GM19467 (cell line): Measurements from ENCODE around the gene DOK6.

Source experiments
- ATAC-seq: cut with Tn5 transposase; IDR thresholded peaks from one replicate; pipeline ENCODE4 v1.9.1; 2021; ENCODE audit warnings: mild to moderate bottlenecking, moderate library complexity; ENCODE audit not compliant: unreplicated experiment

The DOK6 gene

DNA sequence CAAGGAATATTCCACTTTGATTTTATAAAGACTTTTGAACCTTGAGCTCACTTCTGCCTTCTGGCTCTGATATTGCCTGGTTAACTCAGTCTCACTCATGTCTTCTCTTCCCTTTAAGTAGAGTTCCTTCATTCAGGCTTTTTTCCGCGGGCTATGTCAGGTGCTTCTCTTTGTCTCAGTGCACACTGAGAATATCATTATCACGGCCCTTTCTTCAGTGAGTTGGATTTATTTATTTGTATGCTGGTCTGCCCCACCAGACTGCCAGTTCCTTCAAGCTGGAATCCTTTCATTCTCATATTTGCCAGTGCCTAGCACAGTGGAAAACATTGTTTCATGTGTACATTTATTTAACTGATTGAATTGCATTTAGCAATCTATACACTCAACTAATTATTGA, 136.5 kb downstream of the DOK6 start:
- ATAC-seq = no peak

DNA sequence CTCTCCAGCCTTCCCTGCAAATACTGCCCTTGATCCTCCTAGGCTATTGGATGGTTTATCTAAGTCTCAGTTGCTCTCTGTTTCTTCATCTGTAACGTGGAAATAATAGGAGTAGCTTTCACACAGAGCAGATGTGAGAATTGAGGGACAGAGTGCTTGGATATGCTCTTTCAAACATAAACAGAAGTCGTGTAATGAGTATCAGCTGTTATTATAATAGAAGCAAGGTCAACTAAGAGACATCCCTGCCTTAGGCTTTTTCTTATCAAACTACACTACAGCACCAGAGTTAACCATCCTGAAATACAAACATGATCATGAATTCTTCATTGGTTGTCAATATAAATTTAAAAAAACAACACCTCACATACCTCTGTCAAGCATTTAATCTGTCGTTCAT, 138.2 kb downstream of the DOK6 start:
- ATAC-seq = no peak

DNA sequence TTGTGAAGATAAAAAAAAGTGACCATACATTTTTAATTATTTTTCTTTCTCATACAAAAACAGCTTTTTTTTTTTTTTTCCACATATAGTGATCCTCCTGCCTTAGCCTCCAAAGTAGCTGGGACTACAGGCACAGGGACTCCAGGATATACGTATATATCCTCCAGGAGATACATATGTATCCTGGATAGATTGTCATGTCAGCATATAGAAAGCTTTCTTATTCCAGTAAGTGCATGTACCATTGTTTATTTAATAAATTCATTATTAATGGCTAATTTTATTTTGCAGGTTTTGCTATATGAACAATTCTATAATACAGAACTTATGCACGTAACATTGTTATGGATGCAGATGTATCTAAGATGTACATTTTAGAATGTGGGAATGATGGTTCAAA, 138.7 kb downstream of the DOK6 start:
- ATAC-seq = no peak

DNA sequence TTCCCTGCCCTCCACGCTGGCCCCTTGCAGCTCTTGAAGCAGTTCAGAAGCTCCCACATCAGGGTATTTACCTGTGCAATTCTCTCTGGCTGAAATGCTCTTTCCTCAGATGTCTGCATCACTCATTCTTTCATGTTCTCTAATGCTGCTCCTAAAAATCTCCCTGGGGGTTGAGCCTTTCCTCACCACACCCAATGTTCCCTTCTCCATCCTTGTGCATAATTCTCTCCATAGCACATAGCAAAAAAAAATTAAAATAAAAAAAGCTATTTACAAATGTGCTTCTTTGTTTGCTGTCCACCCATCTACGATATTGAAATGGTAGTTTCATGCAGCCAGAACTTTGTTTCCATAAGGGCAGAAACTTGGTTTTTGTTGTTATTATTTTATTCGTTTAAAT, 155.5 kb downstream of the DOK6 start:
- ATAC-seq = no peak

DNA sequence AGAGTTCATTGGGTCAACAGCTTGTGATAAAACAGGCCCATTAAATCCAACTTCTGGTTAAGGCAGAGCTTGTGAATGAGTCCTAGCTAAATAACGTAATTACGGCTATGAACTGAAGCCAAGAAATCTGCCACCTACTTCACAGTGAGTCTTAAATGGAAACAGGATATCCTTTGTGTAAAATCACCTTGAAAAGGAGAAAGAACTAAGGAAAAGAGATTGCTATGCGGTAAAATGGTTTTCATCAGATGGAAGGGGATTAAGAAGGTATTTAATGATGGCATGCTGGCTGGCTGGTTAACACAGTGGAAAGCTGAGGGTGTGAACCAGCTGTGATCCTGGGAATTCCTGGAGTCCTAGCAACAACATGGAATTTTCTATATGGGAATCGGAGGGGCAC, 156.6 kb downstream of the DOK6 start:
- ATAC-seq = no peak

DNA sequence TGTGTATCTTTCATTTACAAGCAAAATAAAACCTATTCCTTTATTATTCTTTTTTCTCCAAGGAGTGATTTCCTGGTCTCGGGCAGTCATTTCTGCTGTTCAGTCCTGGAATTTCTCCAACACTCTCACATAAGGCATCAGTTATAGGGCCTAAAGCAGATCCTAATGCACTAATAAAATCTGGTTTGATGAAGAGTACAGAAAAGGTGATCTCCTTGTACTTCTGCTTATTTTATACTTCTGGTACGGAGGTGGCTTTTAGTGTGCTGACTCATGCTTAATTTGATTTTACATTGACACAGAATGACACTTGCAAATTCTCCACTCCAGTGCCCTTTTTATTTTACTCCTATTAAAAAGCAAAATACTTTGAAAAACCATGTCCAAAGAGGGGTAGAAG, 157.4 kb downstream of the DOK6 start:
- no peak for ATAC-seq

DNA sequence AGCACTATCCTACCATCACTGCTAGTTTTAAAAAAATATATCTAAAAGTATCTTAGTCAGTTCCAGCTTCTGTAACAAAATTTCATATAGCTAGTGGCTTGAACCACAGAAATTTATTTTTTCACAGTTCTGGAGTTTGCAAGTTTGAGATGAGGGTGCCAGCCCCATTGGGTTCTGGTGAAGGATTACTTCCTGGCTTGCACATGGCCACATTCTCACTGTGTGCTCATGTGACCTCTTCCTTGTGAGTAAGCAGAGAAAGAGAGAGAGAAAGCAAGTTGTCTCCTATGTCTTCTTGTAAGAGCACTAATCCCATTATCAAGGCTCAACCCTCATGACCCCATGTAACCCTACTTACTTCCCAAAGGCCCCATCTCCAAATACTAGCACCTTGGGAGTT, 158.9 kb downstream of the DOK6 start:
- no peak for ATAC-seq

DNA sequence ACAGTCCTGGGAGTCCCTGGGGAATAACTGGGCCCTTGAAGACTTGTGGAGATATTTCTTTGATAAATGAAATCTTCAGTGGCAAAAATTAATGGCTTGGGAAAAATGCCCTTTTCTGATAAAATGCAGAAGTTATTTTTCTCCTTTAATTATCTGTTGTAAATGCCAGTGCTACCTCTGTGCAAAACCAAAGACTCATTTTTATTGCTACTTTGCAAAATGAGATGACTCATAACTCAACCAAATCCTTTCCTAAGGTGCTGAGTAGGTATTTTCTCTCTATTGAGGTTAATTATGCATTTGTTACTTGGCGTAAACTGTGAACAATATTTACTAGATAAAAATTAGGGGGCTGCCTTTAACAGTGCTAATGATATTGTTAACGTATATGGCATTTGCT, 163.9 kb downstream of the DOK6 start:
- no peak for ATAC-seq

DNA sequence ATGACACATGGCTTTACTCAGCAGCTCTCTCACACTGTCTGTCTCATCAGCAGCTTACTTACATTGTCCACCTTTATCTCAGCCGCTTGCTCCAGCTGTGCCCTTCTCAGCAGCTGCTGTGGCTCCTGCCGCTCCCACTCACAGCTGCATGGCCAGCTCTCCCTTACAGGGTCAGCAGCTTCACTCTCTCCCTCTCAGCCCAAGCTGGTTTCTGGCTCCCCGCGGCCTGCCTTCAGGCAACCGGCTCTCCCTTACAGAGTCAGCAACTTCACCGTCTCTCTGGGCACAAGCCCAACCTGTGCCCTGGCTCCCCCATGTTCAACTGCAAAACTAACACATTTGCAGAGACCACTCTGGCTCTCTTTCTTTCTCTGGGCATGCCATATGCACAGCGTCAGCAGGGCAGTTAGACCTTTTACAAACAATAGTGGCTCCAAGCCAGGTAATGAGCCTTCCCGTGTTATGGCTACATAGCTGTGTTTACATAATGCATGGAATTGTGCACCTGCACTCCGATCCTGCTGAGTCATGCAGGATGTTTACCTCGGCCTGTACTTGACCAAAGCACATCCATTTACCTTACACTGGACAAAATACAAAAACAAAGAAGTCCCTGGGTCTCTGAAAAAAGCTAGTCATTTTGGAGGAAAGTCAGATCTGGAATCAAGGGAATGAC, 167.3 kb downstream of the DOK6 start:
- ATAC-seq = no peak

DNA sequence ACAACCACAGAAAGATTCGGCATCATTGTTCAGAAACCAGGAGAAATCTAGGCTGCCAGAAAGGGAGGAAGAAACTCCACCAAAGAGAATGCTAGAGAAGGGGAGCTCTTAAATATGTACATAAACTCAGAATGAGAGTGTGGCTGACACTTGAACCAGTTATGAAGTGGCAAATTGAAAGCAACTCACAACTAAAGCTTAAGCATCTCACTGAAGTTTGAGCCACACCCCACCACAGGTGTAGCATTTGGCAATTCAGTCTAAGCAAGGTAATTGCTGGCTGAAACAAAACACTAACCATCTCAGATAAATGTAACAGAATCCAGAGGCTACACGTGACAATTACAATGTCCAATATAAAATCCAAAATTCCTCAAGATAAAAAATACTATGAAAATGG, 168.4 kb downstream of the DOK6 start:
- no peak for ATAC-seq

DNA sequence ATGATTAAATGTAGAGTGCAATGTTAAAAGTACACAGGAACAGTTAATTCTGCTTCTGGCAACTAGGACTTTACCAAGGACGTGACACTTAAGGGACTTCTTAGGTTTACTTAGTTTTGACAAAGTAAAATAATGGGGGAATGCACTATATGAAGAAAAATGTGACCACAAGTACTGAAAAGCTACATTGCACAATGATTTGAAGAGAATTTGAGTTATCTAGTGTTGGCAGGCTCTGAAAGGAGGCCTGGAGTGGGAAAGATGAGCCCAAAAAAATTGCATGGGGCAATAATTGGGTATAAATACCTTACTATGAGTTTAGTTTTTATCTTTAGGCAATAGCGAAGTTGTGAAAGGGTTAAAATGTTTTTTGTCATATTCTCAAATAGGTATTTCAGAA, 173.7 kb downstream of the DOK6 start:
- ATAC-seq = no peak

DNA sequence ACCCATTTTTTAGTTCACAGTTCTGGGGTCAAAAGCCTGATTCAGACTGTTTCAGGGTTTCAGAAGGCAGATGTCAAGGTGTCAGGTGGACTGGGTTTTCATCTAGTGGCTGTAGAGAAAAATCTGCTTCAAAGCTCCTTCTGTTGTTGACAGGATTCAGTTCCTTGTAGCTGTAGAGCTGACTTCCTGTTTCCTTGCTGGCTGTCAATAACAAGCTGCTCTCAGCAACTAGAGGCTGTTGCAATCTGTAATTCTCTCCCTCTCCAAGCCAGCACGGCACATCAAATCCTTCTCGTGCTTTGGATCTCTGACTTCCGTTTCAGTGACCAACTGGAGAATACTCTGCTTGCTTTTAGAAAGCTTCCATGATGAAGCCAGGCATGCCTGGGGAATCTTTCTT, 179.4 kb downstream of the DOK6 start:
- ATAC-seq = peak; percentile 82

DNA sequence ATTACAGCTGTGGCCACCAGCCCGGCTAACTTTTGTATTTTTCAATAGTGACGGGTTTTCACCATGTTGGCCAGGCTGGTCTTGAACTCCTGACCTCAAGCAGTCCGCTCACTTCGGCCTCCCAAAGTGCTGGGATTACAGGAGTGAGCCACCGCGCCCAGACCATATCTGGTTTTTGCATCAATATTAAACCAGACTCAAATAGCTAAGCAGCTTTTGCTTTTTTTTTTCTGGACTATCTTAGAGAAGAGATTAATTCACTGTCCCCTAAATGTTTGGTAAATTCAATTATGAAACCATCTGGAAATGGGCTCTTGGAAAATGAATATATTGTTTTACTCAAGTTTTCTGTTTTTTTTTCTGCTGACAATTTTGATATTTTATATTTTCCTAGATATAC, 183.7 kb downstream of the DOK6 start:
- no peak for ATAC-seq

DNA sequence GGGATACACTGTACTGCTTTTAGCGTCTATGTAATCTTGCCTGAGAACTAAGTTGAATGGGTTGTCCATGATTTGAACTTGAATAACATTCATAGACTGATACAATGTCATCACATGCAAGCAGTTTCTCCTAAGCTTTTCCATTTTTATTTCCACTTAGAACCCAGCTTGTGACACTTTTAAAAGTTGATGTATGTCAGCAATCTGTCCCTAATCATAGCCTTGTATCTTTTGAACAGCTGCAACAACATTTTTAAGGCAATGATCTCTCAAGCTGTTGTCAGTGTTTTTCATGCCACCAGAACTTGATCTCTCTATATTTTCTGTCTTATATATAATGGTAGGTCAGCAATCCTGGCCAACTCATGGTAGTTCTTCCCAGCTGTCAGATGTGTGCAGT, 185.0 kb downstream of the DOK6 start:
- no peak for ATAC-seq

DNA sequence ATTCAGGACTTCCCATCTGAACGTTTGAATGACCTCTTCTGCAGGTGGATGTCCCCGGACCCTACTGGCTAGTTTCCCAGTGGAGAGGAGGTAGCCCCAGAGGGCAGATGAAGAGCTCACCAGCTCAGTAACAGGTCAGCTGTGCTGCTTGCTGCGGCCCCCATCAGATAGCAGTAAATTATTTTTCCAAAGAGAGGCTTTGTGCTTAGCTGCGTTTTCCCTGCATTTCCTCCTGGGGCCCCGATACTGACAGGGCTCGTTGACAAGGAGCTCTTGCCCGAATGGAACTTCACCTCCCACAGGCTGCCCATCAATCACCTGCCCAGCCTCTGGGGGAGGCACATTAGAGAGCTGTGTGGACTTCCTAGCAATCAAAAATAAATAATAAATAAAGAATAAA, 185.8 kb downstream of the DOK6 start:
- ATAC-seq = no peak

DNA sequence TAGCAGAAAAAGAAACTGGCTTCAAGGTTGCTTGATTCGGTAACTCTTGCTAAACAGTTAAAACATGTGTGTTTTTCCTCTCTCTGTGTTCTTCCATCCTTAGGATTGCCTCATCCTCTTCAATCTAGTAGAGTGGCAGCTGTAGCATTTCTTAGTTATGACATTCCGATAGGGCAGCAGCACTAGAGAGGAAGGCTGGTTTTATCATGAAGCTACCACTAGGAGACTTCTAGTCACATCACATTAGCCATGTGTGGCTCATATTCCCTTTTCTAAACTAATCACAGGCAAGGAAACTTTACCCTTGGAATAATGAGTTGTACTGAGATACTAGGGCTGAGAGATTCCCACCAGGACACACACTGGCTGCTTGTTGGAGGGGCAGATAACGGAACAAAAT, 187.6 kb downstream of the DOK6 start:
- ATAC-seq = no peak

DNA sequence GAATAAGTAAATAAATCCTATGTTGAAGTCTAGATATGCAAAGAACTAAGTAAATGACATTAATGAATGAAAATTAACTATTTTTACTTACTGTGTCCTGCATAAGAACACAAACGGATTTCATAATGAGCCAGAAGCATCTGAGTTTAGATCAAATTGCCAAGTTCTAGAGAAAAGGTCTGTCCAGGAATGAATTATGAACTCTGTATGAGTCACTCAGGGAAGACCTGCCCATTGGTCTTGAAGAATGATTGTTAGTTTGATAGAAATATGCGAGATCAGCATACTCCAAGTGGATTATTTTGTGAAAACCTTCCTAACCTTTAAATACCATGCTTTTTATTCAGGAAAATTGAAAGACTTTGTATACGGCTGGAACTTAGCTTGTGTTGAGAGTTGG, 189.5 kb downstream of the DOK6 start:
- ATAC-seq = no peak

DNA sequence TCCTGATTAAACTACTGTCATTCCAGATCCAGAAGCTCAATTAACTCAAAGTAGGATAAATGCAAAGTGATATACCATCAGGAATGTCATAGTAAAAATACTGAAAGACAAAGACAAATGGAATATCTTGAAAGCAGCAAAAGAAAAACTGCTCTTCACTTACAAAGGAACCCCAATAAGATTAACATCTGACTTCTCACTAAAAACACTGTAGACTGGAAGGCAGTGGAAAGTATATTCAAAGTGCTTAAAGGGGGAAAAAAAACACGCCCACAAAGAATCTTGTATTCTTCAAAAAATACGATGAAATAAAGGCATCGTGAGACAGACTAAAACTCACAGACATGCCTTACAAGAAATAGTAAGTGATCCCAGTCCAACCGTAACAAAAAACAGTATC, 195.7 kb downstream of the DOK6 start:
- no peak for ATAC-seq

DNA sequence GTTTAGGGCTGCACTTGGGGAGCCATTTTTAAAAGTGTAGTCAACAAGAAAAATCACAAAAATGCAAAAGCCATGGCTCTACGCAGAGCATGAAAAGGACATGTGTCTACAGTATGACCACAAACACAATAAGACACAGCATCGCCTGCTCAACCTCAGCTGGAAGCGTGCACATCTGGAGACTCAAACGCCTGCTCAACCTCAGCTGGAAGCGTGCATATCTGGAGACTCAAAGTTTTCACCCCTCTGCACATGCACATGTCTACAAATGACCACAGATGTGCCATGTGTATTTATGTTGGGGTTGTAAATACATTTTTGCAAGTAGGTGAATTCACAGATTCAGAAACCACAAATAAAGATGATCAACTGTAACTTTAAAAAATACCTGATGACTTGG, 196.9 kb downstream of the DOK6 start:
- ATAC-seq = no peak

DNA sequence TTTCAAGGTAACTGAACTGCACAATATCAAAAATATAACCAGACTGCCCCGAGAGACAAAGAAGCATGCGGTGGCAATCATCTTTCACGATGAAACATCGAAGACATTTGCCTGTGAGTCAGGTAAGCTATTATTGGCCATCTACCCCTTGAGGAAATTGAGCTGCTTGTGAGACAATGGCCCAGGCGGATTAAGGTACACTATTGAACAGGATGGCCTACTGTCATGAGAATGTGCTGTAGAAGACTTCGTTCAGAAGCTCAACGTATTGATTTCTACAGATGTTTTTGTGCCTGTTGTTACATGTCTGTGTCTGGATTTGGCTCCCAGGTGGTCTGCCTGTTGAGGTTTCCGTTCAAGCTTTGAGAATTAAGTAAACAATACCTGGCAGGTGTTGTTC, 198.7 kb downstream of the DOK6 start:
- ATAC-seq = no peak

DNA sequence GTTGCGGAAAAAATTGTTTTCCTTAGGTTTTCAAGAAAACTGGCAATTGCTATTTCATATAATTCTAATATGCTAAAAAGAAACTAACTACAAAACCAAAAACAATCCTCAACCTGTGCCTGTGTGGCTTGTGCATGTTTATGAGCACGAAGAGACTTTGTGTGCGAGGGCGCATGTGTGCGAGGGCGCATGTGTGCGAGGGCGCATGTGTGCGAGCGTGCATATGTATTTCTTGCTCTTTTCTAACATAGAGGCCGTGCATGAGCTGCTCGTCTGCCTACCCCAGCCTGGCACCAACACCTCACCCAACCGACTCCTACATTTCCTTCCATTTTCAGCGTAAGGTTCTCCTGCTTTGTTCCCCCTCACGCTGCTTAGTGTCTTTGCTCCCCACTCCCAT, 211.6 kb downstream of the DOK6 start:
- ATAC-seq = no peak

DNA sequence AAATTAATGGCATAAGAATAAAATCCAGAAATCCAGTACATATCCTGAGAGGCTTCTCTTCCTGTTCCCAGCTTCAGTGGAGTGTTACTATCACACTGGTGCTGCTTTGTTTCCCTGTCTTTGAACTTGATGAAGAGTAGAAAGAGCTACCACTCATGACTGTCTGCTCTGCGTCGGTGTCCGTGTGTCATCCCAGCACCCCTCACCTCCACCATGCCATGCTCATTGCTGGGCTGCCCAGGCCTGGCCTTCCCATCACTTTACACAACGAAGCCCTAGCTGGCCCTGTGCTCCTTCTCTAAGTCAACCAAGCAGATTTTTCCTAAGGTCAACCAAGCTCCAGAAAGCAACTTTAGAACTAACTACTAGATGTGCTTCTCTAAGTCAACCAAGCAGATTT, 215.4 kb downstream of the DOK6 start:
- no peak for ATAC-seq

DNA sequence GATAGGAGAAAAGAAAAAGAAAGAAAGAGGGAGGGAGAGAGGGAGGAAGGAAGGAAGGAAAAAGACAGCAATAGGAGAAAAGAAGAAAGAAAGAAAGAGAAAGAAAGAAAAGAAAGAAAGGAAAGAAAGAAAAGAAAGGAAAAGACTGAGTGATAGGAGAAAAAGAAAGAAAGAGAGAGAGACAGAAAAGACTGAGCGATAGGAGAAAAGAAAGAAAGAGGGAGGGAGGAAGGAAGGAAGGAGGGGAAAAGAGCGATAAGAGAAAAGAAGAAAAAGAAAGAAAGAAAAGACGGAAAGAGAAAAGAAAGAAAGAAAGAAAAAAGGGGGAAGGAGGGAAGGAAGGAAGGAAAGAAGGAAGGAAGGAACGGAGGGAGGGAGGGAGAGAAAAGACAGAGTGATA, 216.7 kb downstream of the DOK6 start:
- ATAC-seq = no peak

DNA sequence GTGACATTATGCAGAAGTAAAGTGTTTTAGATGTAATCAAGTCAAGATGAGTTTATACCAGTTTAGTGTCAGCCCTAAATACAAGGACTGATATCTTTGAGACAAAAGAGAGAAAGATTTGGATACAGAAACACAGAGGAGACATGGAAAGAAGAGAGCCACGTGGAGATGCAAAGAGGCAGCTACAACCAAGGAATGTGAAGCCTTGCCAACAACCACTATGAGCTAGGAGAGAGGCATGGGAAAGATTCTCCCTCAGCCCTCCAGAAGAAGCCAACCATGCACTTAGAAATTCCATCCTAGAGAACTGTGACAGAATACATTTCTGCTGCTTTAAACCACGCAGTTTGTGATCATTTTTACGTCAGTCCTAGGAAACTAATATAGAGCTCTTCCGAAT, 217.2 kb downstream of the DOK6 start:
- no peak for ATAC-seq
